Ramos (cell line): ENCODE results near the gene ASPA.

ENCODE experiments used
- in situ Hi-C: fragments of 300-500 bp; cut with MboI; formaldehyde crosslinking; loops from one replicate; pipeline ENCODE4 v1.14.3; 2022; ENCODE audit warnings: low sequenced_read_pairs; ENCODE audit not compliant: unreplicated experiment

Gene ASPA

GRCh38 chr17:3532106-3532858 lies 56.5 kb downstream of the ASPA start:
- in situ Hi-C loops: no loop called here

DNA sequence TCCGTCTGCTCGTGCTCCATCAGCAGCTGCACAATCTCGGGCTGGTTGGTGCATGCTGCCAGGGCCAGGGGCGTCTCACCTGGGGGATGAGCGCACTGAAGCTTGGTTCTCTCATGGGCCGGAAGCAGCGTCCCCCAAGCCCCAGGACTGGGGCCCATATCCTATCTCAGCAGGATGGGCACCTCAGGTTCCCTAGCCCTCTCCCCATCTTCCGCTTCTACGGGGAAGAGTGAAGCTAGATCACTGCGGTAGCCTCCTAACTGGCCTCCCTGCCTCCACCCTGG lies 57.0 kb downstream of the ASPA start:
- in situ Hi-C loops: no loop called here

GRCh38 chr17:3533752-3534151 lies 58.0 kb downstream of the ASPA start:
- in situ Hi-C loops: no loop called here

DNA sequence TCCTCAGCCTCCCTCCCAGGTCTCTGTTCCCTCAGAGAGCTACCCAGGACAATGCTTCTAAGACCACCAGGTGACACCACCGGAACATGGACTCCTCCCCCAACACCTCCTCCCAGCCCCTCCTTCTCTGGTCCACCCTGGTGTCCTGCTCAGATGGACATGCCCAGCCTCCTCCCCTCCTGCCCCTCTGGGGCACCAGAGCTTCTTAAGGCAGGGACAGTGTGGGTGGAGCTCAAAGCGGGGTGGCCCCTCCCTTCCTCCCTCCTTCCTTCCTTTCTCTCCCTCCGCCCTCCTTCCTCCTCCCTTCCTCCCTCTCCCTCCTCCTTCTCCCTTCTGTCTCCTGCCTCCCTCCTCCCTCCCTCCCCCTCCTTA lies 59.1 kb downstream of the ASPA start:
- in situ Hi-C loops: no loop called here

DNA sequence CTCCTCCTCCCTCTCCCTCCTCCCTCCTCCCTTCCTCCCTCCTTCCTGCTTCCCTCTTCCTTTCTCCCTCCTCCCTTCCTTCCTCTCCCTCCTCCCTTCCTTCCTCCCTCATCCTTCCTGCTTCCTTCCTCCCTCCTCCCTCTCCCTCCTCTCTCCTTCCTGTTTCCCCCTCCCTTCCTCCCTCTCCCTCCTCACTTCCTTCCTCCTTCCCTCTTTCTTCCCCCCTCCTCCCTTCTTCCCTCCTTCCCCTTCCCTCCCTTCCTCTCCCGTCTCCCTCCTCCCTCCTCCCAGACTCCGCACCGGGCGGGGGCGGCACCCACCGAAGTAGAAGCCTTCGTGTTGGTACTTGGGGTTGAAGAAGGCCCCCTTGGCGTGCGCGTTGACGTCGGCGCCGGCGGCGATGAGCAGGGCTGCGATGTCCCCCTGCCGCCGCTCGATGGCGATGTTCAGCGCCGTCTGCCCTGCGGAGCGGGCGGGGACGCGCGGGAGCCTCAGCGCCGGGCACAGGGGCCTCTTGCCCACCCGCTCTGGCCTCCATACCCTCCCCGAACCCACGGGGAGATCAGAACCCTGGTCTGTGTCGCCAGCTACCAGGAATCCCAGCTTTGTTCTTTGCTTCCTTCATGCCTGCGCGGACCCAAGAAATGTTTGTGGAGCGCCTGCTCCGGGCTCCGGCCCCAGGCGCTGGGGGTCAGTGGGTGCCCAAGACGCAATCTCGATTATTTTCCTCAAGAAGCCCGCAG lies 59.6 kb downstream of the ASPA start:
- in situ Hi-C loops: no loop called here

DNA sequence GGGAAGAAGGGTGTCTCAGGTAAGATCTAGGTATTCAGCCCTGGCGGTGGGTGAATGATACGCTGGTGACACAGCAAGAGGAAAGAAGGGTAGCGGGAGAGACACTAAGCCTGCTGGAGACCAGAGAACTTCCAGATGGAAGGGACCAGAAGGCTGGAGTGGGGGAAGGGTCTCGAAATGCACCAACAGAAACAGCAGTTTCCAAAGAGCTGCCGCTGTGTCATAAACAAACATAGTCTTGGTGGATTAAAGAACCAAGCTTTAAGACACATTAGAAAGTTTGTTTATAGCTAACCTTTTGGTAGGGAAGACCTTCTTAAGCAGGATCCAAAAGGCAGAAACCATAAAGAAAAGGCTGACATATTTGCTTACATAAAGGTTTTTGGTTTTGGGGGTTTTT lies 60.9 kb downstream of the ASPA start:
- in situ Hi-C loops: no loop called here

DNA sequence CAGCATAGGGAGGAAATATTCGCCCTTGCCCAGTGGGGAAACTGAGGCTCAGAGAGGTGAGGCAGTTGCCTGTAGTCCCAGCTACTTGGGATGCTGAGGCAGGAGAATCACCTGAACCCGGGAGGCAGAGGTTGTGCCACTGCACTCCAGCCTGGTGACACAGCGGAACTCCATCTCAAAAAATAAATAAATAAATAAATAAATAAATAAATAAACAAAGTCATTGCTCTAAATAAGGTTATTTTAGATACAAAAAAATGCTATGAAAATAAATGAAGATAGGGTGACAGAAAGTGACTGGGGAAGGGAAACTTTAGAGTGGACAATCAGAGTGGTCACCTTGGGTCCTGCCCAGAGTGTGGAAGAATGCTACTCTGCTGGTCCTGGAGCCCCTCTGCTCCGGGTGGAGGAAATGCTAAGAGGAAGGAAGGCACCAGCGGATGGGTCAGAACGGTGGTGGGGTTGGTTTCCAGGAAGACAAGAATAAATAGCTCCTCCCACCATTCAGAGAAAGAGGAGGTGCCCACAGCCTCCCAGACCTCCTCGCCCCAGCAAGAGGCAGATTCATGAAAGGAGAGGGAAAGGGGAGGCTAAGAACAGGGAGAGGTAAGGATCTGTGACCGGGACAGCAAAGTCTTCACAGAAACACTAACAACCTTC lies 64.2 kb downstream of the ASPA start:
- in situ Hi-C loops: no loop called here

DNA sequence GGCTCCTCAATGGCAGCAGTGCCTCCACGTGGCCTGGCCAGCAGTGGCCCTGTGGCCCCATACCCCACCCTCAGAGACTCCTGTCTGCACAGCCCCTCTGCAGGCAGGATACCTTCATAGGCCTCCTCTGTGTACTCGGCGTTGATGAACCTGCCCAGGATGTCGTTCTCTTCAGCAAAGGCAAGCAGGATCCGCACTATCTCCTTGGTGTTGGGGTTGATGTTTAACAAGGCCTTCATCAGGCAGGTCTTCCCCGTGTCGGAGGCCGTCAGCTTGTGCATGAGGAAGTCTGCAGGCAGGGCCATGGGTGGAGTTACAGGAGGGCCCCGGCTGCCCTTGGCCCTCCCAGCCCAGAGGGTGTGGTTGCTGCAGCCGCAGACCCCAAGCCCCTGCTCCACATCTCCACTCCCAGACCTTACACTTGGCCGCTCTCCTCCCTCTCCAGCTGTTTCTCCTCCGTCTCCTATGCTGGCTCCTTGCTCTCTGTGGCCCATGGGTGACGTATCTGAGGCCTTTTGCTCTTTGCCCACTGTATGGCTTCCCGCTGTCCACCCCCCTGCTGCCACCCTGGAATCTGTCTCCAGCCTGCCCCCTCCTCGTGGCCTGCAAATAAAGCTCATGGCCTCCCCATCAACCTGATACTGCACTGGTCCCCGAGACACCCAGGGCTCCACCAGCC lies 66.8 kb downstream of the ASPA start:
- in situ Hi-C loops: no loop called here

DNA sequence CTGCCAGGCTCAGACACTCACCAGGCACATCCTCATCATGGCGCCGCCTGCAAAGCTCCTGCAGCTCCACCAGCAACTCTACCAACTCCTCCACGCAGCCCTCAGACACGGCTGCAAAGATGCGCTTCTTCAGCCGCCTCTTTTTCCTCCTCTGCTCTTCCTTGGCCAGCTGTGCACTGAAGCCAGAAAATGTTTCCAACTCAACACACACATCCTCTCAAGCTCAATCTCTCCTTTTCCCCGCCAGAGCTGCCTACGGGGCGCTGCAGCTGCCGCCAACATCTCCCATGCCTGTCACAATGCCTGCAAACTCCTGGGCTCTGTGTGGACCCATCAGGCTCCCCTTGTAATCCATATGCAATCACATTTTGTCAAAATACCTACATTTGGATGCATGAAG lies 67.7 kb downstream of the ASPA start:
- in situ Hi-C loops: no loop called here

DNA sequence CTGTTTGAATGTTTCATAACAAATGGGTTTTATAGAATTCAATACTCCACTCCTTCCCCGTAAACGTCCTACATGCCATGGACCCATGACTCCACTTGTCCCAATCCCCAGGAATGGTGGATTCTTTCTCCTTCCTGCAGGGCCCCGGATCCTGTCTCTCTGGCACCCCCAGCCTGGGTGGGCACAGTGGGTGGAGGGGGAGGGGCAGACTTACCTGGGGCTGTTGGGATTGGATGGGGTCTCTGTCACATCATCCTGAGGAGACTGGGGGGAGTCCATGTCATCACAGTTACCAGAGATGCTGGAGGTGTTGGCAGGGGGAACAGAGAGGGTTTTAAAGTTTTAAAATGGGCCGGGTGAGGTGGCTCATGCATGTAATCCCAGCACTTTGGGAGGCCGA lies 68.6 kb downstream of the ASPA start:
- in situ Hi-C loops: no loop called here

DNA sequence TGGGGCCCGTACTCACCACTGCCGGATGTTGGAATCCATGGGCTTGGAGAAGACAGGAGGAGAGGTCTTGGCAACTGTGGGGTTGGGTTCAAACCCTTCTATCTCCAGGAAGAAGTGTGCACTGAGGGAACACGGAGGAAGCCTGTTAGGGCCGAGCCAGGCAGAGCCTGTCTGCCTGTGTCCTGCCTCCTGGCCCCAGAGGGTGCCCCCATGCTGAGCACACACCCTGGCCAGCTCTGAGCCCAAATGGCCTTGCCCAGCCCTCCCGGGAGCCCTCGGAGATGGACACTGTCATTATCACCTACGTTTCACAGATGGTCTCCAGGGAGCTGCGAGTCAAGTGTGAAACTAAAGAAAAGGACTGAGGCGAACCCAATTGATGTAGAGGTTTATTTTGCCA lies 69.4 kb downstream of the ASPA start:
- in situ Hi-C loops: no loop called here

DNA sequence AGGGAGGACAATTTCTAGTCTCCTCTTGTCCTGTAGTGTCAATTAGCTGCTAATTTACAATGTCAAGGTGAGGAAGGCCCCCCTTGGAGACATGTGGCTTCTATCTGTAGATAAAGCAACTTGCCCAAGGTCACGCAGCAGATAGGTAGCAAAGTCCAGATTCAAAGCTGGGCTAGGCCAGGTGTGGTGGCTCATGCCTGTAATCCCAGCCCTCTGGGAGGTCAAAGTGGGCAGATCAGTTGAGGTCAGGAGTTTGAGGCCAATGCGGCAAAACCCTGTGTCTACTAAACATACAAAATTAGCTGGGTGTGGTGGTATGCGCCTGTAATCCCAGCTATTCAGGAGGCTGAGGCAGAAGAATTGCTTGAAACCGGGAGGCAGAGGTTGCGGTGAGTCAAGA lies 70.7 kb downstream of the ASPA start:
- in situ Hi-C loops: no loop called here

DNA sequence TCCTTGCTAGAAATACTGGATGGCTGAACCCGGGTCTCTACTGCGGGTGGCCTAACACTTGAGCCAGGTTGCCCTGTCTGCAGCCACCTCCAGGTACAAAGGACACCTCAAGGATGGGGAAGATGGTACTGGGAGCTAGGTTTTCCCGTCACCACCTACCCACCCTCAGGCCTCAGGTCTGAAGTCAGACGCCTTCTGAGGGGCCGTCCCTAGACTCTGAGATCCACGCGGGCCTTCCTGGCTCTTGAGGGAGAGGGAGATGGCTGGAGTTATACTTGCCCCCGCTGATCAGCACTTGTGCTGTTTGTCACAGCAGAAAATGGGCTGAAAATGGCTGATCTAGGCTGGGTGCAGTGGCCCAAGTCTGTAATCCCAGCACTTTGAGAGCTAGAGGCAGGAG lies 71.2 kb downstream of the ASPA start:
- in situ Hi-C loops: no loop called here

DNA sequence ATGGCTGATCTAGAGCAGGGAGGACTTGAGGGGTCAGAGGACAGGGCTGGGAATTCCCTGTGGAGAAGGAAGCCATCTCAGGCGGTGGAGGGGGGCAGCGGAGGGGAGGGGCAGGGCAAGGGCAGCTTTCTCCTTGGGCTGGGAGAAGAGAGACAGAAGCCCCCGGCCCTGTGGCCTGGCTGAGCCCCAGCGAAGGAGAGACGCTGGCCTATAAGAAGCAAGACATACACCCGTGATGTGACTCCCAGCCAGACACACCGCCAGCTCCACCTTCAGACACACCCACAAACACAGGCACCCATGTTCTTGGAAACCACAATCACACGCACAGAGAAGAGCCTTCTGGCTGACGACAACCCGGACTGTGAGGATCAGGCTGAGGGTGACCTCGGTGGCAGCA lies 71.8 kb downstream of the ASPA start:
- in situ Hi-C loops: no loop called here

GRCh38 chr17:3549610-3550162 lies 73.9 kb downstream of the ASPA start:
- in situ Hi-C loops: no loop called here

DNA sequence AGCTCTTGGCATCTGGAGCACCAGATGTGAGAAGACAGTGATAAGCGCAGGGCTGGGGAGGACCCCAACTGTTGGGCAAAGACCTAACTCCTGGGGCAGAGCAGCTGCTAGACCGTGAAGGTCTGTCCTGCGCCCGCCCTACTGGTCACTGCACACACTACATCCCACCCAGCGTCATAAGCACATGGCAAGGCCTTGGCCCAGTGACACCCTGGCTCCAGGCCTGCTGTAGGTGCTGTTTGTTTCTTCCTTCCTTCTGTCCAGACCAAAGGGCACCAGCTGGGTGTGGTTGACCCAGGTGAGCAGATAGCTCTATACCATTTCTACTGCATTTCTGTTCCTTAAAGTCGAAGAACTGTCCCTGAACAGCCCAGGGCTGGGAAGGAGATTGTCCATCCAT lies 75.4 kb downstream of the ASPA start:
- in situ Hi-C loops: no loop called here

DNA sequence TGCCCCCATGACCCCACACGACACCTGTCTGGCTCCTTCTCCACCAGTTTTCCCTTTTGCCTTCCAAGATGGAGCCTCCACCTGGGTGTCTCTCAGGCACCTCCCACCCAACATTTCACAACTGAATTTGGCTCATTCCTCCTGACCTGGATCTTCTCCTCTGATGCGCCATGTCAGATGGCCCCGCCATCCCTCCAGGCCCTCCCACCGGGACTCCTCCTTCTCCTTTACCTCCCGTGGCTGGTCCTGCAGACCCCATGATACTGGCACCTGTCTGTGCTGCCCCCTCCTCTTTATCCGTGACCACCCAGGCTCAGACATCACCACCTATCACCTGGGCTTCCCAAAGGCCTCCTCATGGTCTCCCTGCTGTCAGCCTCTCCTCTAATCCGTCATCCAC lies 77.1 kb downstream of the ASPA start:
- in situ Hi-C loops: no loop called here
